Measurements from ENCODE around the gene ANKRD36C. TPM values are rescaled to one million over a fixed set of nuclear protein-coding genes. Genes with fewer than 3 reads are reported as not detected.
"Not testable (repeated sequence)": the region's sequence is repeated elsewhere in the genome, so short reads cannot be mapped to it uniquely, and the experiment has no call there.

Gene ANKRD36C
- total RNA-seq, 1 donor from 2014 or later = 24.3 TPM

GRCh38 chr2:95867047-95867677 is 124.5 kb downstream of the ANKRD36C start:
- H3K4me1 ChIP-seq; ATAC-seq; H3K27me3 ChIP-seq; H3K27ac ChIP-seq; H3K36me3 ChIP-seq; H3K4me3 ChIP-seq; H3K9me3 ChIP-seq; DNase-seq; intact Hi-C loops (cut with DNase I): not testable (repeated sequence)

- ATAC-seq; H3K9me3 ChIP-seq; H3K36me3 ChIP-seq; H3K27me3 ChIP-seq; DNase-seq; H3K4me3 ChIP-seq; intact Hi-C loops (cut with DNase I); H3K27ac ChIP-seq; H3K4me1 ChIP-seq: not testable (repeated sequence)
These were observed 129.5 kb downstream of the ANKRD36C start for GRCh38 chr2:95862121-95862520.

- TF ChIP-seq CTCF (IDR thresholded peaks at IDR 0.05) = no peak
- Histone ChIP-seq H3K4me1 (no peaks in the 10 kb centered on the region), H3K27me3 (no peaks in the 10 kb centered on the region), H3K9me3 (no peaks in the 10 kb centered on the region), H3K4me3 (no peak overlapping the region), H3K27ac (no peak overlapping the region), H3K36me3 (peaks cover 5% of the 10 kb centered on the region)
- DNase-seq (no peak), ATAC-seq (no peak)
- intact Hi-C loops (cut with DNase I) = no loop called here
These were observed 155.5 kb downstream of the ANKRD36C start for GRCh38 chr2:95836151-95836550.

GRCh38 chr2:95834077-95835013 is 157.3 kb downstream of the ANKRD36C start:
- H3K9me3 ChIP-seq; H3K27me3 ChIP-seq; DNase-seq; H3K4me3 ChIP-seq; ATAC-seq; H3K4me1 ChIP-seq; H3K27ac ChIP-seq; intact Hi-C loops (cut with DNase I); H3K36me3 ChIP-seq: not testable (repeated sequence)

- ATAC-seq; H3K27ac ChIP-seq; DNase-seq; H3K4me3 ChIP-seq; intact Hi-C loops (cut with DNase I); H3K36me3 ChIP-seq; H3K27me3 ChIP-seq; H3K4me1 ChIP-seq: not testable (repeated sequence)
- peaks cover 25% of the 10 kb centered on the region for H3K9me3 ChIP-seq
These were observed 167.4 kb downstream of the ANKRD36C start for GRCh38 chr2:95824218-95824617.

GRCh38 chr2:95817521-95817920 is 174.1 kb downstream of the ANKRD36C start:
- H3K4me1 ChIP-seq; intact Hi-C loops (cut with DNase I); ATAC-seq; H3K4me3 ChIP-seq; H3K36me3 ChIP-seq; H3K27me3 ChIP-seq; DNase-seq; H3K27ac ChIP-seq: not testable (repeated sequence)
- peaks cover 37% of the 10 kb centered on the region for H3K9me3 ChIP-seq

GRCh38 chr2:95813311-95813710 is 178.3 kb downstream of the ANKRD36C start:
- H3K4me1 ChIP-seq; intact Hi-C loops (cut with DNase I); H3K27me3 ChIP-seq; DNase-seq; H3K27ac ChIP-seq; ATAC-seq; H3K36me3 ChIP-seq; H3K4me3 ChIP-seq: not testable (repeated sequence)
- peaks cover 11% of the 10 kb centered on the region for H3K9me3 ChIP-seq

- no peaks in the 10 kb centered on the region for H3K36me3 ChIP-seq
- no peak for TF ChIP-seq CTCF (IDR thresholded peaks at IDR 0.05)
- H3K9me3 ChIP-seq = no peaks in the 10 kb centered on the region
- H3K27ac ChIP-seq = no peak overlapping the region
- H3K27me3 ChIP-seq = no peaks in the 10 kb centered on the region
- DNase-seq (no peak), ATAC-seq (no peak)
- H3K4me1 ChIP-seq = no peaks in the 10 kb centered on the region
- H3K4me3 ChIP-seq = no peak overlapping the region
- intact Hi-C loops (cut with DNase I) = no loop called here
These were observed 191.7 kb downstream of the ANKRD36C start for GRCh38 chr2:95799892-95800291.

GRCh38 chr2:95799147-95799889 is 192.3 kb downstream of the ANKRD36C start:
- H3K9me3 ChIP-seq; ATAC-seq; H3K27me3 ChIP-seq; DNase-seq; H3K4me3 ChIP-seq; H3K36me3 ChIP-seq; H3K27ac ChIP-seq; intact Hi-C loops (cut with DNase I); H3K4me1 ChIP-seq: not testable (repeated sequence)

- intact Hi-C loops (cut with DNase I); H3K9me3 ChIP-seq; DNase-seq; H3K4me3 ChIP-seq; H3K27me3 ChIP-seq; H3K27ac ChIP-seq; H3K36me3 ChIP-seq; H3K4me1 ChIP-seq: not testable (repeated sequence)
- peak; percentile 5 for ATAC-seq
These were observed 195.2 kb downstream of the ANKRD36C start for GRCh38 chr2:95796249-95797099.

- DNase-seq; ATAC-seq; H3K36me3 ChIP-seq; H3K4me3 ChIP-seq; intact Hi-C loops (cut with DNase I); H3K27me3 ChIP-seq; H3K4me1 ChIP-seq; H3K27ac ChIP-seq; H3K9me3 ChIP-seq: not testable (repeated sequence)
These were observed 197.7 kb downstream of the ANKRD36C start for GRCh38 chr2:95793970-95794369.
